CD4-positive, alpha-beta T cell (primary cell): ENCODE data around the gene RAPH1. TPM values are rescaled to one million over a fixed set of nuclear protein-coding genes. Genes with fewer than 3 reads are reported as not detected.

ENCODE experiments used
- ATAC-seq: fragments of 200-7000 bp; cut with Tn5 transposase; one replicate; pipeline ENCODE4 v1.10.0; 2022; ENCODE audit warnings: mild to moderate bottlenecking; ENCODE audit not compliant: poor library complexity
- CTCF ChIA-PET: fragments of 350-600 bp; sonication (Branson Sonifier 250); formaldehyde crosslinking; loops from one replicate; lab custom pipeline; 2021; ENCODE audit warnings: antibody characterized with exemption, inconsistent platforms; lab: Charles Lee
- POLR2A ChIA-PET: fragments of 350-600 bp; sonication (Branson Sonifier 250); formaldehyde crosslinking; loops from one replicate; lab custom pipeline; 2021; ENCODE audit warnings: antibody characterized with exemption, inconsistent platforms; lab: Charles Lee
- DNase-seq, 14 experiments: peaks; one replicate each; pipeline ENCODE4 v3.0.0-alpha.2; 2013 to 2020; ENCODE audit warnings: mixed read lengths in 2 of 14
- H3K27ac ChIP-seq, 2 donors: one replicate each; pipeline versions ENCODE4 v1.5.1 to v1.7.0; 2013; ENCODE audit warnings: low read length in 2 of 2, low read depth in 1 of 2, mild to moderate bottlenecking in 1 of 2
- H3K27me3 ChIP-seq, 2 experiments: 1 replicate in 1 of 2; 2 replicates in 1 of 2; pipeline versions ENCODE4 v1.6.1 to v1.7.0; 2013; ENCODE audit warnings: low read length in 2 of 2, control low read depth in 1 of 2, mild to moderate bottlenecking in 1 of 2, moderate library complexity in 1 of 2; ENCODE audit not compliant: insufficient read depth in 2 of 2, control insufficient read depth in 1 of 2
- H3K36me3 ChIP-seq: one replicate; pipeline ENCODE4 v1.6.1; 2013; ENCODE audit warnings: low read length, control low read depth; ENCODE audit not compliant: insufficient read depth
- H3K4me1 ChIP-seq: one replicate; pipeline ENCODE4 v1.6.1; 2013; ENCODE audit warnings: low read length, control low read depth; ENCODE audit not compliant: insufficient read depth
- H3K4me3 ChIP-seq: one replicate; pipeline ENCODE4 v1.5.1; 2013; ENCODE audit warnings: mild to moderate bottlenecking, low read length, moderate library complexity
- H3K9me3 ChIP-seq, 2 experiments: 1 replicate in 1 of 2; 2 replicates in 1 of 2; pipeline versions ENCODE4 v1.6.1 to v1.7.0; 2013; ENCODE audit warnings: low read length in 2 of 2, mild to moderate bottlenecking in 2 of 2, control low read depth in 1 of 2, moderate library complexity in 1 of 2; ENCODE audit not compliant: control insufficient read depth in 1 of 2, insufficient read depth in 1 of 2
- H3K27ac Mint-ChIP-seq: one replicate; pipeline ENCODE4 v1.8.0; 2020; ENCODE audit warnings: mixed read lengths
- H3K27me3 Mint-ChIP-seq: one replicate; pipeline ENCODE4 v1.8.0; 2021; ENCODE audit warnings: mixed read lengths
- H3K36me3 Mint-ChIP-seq: one replicate; pipeline ENCODE4 v1.8.0; 2021; ENCODE audit warnings: low read depth, mixed read lengths
- H3K4me1 Mint-ChIP-seq: one replicate; pipeline ENCODE4 v1.8.0; 2021; ENCODE audit warnings: low read depth, mixed read lengths
- H3K4me3 Mint-ChIP-seq: one replicate; pipeline ENCODE4 v1.8.0; 2020; ENCODE audit warnings: mild to moderate bottlenecking, mixed read lengths
- H3K9me3 Mint-ChIP-seq: one replicate; pipeline ENCODE4 v1.8.0; 2020; ENCODE audit warnings: mixed read lengths
- CTCF ChIP-seq: fragments of 200-600 bp; IDR thresholded peaks from one replicate; pipeline ENCODE4 v1.8.0; 2022; ENCODE audit warnings: antibody characterized with exemption, mild to moderate bottlenecking
- intact Hi-C, 2 experiments: fragments of 100-400 bp; cut with DNase I in 1 of 2; cut with micrococcal nuclease in 1 of 2; formaldehyde crosslinking; loops; one replicate each; pipeline versions ENCODE4 v1.15.1 to v1.9.0; 2023 to 2025; cut with DNase I, micrococcal nuclease
- total RNA-seq, 174 experiments: library from RNA in 2 of 174; stranded (reverse) in 2 of 174; gene quantifications; one replicate each; pipeline ENCODE4 v1.2.3 and lab custom pipeline; 2021 to 2026

The RAPH1 gene
- total RNA-seq, 2 experiments from 2014 or later, result 4.3 to 5.8 TPM

DNA sequence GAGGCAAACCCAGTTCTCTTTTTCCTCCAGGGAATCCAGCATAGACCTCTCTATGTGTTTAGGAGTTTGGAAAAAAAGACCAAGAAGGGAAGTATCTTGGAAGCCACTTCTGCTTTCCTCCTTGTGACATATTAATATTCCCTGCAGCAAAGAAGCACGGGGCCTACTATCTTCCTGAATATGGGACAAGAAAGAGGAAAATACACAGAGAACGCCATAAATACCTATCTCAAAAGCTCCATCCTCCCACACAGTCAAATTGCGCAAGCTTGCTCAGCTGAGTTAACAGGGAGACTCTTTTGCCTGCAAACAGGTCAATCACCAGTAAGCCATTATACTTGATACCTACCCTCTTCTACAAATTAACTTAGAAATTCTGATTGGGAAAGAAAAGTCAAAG lies 16.7 kb upstream of the RAPH1 start:
- H3K4me3 Mint-ChIP-seq, result no peak overlapping the region
- intact Hi-C loops, result no loop called here
- Histone ChIP-seq H3K9me3 (no peaks in the 10 kb centered on the region), H3K27ac (no peak overlapping the region), H3K36me3 (no peaks in the 10 kb centered on the region), H3K4me1 (no peaks in the 10 kb centered on the region), H3K27me3 (no peaks in the 10 kb centered on the region), H3K4me3 (no peak overlapping the region)
- DNase-seq, result no peak
- no peaks in the 10 kb centered on the region for H3K36me3 Mint-ChIP-seq
- no peaks in the 10 kb centered on the region for H3K9me3 Mint-ChIP-seq
- ATAC-seq, result no peak
- POLR2A ChIA-PET, result no interaction called here
- no peak overlapping the region for H3K27ac Mint-ChIP-seq
- TF ChIP-seq CTCF, result no peak
- CTCF ChIA-PET, result no interaction called here
- no peaks in the 10 kb centered on the region for H3K27me3 Mint-ChIP-seq
- peaks cover 7% of the 10 kb centered on the region for H3K4me1 Mint-ChIP-seq

GRCh38 chr2:203550266-203550665 lies 15.2 kb upstream of the RAPH1 start:
- ATAC-seq, result no peak
- Histone ChIP-seq H3K36me3 (no peaks in the 10 kb centered on the region), H3K9me3 (no peaks in the 10 kb centered on the region), H3K27me3 (no peaks in the 10 kb centered on the region), H3K27ac (no peak overlapping the region), H3K4me1 (no peaks in the 10 kb centered on the region), H3K4me3 (no peak overlapping the region)
- Mint-ChIP-seq H3K9me3 (no peaks in the 10 kb centered on the region), H3K27ac (no peak overlapping the region), H3K4me3 (no peak overlapping the region), H3K27me3 (no peaks in the 10 kb centered on the region), H3K36me3 (no peaks in the 10 kb centered on the region), H3K4me1 (peaks cover 7% of the 10 kb centered on the region)
- POLR2A ChIA-PET, result interaction anchor here (0.6 kb wide), 1 partner anchor 33 kb away, joined by 3 read pairs; no protein-coding TSS in a partner anchor
- CTCF ChIA-PET, result no interaction called here
- intact Hi-C loops, result no loop called here
- no peak for TF ChIP-seq CTCF
- DNase-seq, result no peak

- Mint-ChIP-seq H3K27ac (no peak overlapping the region), H3K27me3 (no peaks in the 10 kb centered on the region), H3K4me3 (no peak overlapping the region), H3K36me3 (no peaks in the 10 kb centered on the region), H3K9me3 (no peaks in the 10 kb centered on the region), H3K4me1 (peaks cover 7% of the 10 kb centered on the region)
- CTCF ChIA-PET, result no interaction called here
- Histone ChIP-seq H3K4me3 (no peak overlapping the region), H3K27me3 (no peaks in the 10 kb centered on the region), H3K27ac (no peak overlapping the region), H3K9me3 (no peaks in the 10 kb centered on the region), H3K4me1 (no peaks in the 10 kb centered on the region), H3K36me3 (no peaks in the 10 kb centered on the region)
- ATAC-seq (no peak), DNase-seq (no peak)
- intact Hi-C loops, result no loop called here
- POLR2A ChIA-PET, result no interaction called here
- no peak for TF ChIP-seq CTCF
Measured at GRCh38 chr2:203549406-203549805, 14.3 kb upstream of the RAPH1 start.
